ENCODE results near the gene KCND3.
"Not testable (repeated sequence)": the region's sequence is repeated elsewhere in the genome, so short reads cannot be mapped to it uniquely, and the experiment has no call there.

Gene KCND3

DNA sequence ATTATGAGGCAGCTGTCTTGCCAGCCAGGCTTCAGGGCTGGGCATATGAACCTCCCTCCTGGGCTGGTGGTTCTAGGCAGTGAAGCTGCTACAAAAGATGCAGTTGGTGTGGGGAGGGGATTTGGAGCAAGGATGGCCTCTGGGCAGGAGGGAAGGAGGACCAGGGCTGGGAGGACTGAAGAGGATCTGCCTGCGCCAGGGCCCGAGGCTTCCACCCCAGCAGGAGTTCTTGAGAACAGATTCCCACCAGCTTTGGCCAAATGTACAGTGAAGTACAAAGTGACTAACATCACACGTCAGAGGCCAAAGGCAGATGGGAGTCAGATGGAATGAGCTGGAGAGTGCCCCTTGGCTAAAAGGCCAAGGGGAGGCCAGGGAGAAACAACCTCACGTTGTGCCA lies 171.4 kb downstream of the KCND3 start:
- DNase-seq (ENCODE audit: low read depth in 1 of 2, low spot score in 1 of 2) = no peak

DNA sequence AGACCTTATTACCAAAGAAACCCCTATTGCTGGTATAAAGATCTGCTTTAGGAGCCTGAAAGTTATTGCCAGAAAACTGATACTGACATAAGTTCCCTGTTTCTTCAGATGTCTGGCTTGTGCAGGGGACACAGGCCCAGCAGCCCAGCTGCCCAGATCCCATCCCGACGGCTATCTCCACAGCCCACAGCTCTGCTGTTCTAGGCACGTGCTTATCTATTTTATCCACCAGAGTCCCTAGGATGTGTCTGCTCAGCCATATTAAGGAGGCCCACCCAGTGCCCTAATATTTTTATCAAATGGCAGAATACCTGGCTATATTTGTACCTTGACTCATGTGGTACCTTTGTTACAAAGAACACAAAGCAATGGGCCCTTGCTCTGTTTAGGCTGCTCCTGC lies 174.8 kb downstream of the KCND3 start:
- DNase-seq (ENCODE audit: low read depth in 1 of 2, low spot score in 1 of 2) = no peak

DNA sequence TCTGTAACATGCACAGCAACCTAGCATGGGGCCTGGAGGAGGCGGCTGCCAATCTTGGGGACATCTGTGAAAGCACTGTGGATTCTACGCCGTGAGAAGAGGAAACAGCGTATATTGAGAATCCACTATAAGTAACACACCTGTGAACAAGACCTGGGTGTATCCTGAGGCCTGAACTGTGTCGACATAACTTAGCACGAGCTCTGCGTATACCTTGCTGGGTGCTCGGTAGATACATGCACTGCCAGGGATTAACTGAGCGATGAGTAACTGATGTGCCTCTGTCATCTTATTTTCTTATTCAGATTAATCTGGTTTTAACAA lies 175.2 kb downstream of the KCND3 start:
- DNase-seq (ENCODE audit: low read depth in 1 of 2, low spot score in 1 of 2) = no peak

DNA sequence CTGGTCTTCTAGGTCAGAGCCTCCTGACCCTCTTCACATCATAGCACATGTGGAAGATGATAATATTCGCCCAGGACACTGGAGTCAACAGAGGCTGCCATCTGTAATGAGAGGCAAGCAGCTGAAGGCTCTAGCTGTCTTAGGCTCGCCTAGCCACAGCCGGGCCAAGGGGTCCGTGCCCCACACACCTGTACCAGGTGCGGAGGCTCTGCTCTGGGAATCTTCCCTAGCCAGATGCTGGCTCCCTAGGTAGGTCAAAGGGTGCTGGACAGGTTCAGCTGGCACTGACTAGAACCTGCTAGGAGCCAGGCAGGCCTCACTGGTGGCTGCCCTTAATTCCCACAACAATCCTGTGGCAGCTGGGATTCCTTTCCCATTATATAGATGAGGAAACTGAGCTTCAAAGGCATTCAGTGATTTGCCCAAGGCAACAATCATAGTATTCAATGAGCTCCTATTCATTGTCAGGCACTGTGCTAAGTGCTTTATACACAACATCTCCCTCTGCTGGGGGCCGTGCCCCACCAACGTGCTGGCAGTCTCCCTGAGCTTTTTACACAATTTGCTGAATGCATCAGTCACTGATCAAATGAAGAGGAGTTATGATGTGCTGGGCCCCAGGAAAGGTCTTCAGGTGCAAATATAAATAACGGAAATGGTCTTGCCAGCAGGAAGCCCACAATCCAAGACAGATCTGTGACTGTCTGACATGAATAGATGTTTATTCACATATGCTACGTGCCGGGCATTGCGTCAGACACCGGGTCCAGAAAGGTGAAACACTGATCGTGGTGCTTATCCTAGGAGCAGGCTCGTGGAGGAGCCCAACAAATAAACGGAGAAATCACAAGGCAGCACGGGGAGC lies 175.8 kb downstream of the KCND3 start:
- DNase-seq (ENCODE audit: low read depth in 1 of 2, low spot score in 1 of 2) = no peak

DNA sequence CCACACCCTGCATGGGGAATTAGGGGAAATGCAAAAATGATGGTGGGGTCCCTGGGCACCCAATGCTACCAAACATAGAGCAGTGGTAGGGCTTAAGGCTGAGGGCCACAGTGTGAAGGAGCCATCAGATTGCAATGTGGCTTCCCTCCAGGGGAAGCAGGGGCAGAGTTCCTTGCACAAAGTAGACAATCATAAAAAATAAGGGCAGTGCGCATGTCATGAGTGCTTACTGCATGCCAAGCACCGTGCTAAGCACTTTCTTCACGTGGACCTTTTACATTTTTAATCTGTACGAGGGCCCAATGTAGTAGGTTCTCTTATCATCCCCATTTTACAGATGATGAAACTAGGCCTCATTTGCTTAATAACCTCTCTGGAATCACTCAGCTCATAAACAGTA lies 177.2 kb downstream of the KCND3 start:
- no peak for DNase-seq (ENCODE audit: low read depth in 1 of 2, low spot score in 1 of 2)

DNA sequence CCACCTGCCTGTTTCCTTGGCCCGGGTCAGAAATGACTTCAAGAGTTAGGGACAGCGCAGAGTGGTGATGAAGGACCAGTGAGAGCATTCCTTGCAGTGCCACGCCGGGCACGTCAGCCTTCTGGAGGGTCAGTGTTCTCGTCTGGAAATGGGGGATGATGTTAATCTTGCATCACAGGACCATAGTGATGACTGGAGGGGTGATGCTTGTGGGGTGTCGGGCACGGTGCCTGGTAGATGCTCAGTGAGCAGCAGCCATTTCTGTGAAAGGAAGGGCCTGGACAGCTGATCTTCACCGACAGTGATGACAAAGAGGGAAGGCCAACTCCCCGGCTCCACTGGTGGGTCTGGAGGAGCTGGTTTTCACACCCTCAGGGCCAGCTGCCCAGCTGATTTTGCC lies 177.6 kb downstream of the KCND3 start:
- no peak for DNase-seq (ENCODE audit: low read depth in 1 of 2, low spot score in 1 of 2)

DNA sequence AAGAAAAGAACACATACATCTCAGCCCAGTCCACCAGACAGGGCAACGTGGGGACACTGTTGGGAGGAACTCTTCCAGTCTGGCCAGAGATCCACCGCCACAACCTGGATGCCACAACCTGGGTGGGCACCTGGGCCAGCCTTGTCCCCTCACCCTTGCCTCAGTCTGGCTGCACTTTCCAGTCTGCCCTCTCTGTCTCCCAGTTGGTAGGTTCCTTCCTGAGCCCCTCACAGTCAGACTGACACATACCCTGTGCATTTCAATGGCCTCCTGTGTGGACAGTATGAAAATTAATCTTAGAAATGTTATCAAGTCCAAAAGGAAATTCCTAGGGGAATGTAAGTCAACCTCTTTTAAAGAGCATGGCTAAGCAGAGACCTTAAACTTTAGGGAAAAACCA lies 184.2 kb downstream of the KCND3 start:
- DNase-seq (ENCODE audit: low read depth in 1 of 2, low spot score in 1 of 2) = no peak

DNA sequence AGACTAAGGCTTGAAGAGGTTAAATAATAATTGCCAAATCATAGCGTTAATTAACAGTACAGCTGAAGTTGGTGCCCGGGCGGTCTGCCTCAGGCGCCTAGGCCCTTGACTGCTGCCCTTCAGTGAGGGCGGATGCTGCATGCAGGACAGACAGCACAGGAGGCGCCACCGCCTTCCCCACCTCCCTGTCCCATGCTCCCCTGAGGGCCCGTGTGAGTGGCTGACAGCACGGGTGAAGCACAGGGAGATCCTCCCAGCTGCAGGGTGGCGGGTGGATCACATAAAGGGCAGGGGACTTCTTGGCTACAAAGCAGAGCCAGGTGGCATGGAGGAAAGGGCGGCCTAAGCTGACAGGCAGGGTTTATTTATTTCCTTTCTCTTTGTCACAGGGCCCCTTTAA lies 184.7 kb downstream of the KCND3 start:
- no peak for DNase-seq (ENCODE audit: low read depth in 1 of 2, low spot score in 1 of 2)

DNA sequence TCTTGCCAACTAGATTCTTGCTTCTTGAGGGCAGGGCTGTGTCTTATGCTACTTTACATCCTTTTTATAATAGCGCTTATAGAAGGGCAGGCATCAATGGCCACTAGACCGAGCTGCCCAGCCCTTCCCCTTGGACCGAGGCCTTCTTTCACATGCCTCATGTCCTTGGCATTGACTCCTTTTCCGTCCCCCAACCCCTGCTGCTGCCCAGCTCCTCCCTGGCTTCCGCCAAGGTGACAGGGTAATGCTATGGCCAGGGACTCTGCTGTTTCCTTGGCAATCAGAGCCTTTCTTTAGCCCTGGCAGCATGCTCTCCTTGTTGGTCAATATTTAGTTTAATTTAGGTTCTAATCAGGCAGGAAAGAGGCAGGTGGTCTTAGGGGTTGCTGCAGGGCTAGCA lies 185.5 kb downstream of the KCND3 start:
- DNase-seq (ENCODE audit: low read depth in 1 of 2, low spot score in 1 of 2) = no peak

DNA sequence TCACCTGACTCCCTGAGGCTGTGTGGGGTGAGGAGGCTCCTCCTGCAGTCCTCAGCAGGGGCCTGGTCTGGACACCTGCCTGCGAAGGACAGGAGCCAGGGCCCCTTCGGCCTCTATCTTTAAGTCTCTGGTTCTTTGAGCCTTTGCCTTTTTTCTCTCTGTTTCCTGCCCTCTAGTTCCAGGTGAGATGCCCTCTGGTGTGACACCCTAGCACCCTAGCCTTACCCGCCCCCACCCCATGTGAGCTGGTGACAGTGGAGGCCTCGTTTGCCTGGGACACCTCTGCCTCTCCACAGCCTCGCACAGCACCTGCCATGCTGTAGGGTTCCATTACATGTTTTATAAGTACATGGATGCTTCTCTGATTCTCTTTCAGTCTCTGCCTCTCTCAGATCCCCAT lies 186.5 kb downstream of the KCND3 start:
- DNase-seq (ENCODE audit: low read depth in 1 of 2, low spot score in 1 of 2) = no peak

DNA sequence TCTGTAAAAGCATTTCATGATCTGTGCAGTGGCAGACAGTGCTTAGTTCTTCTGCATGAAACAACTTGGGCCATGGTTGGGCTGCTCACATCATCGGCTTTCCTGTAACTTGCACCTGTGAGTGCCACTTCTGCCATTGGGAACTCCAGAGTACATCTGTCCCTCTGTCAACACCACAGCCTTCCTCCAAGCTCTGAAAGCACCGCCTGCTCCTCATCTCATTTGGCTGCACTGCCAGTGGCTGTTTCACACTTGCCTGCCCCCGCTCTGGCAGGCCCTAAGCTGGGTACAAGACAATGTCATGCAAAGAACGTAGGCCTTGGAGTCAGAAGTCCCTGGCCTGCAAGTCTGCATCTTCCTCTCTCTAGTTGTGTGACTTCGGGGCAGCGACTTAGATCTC lies 187.4 kb downstream of the KCND3 start:
- DNase-seq (ENCODE audit: low read depth in 1 of 2, low spot score in 1 of 2) = no peak

DNA sequence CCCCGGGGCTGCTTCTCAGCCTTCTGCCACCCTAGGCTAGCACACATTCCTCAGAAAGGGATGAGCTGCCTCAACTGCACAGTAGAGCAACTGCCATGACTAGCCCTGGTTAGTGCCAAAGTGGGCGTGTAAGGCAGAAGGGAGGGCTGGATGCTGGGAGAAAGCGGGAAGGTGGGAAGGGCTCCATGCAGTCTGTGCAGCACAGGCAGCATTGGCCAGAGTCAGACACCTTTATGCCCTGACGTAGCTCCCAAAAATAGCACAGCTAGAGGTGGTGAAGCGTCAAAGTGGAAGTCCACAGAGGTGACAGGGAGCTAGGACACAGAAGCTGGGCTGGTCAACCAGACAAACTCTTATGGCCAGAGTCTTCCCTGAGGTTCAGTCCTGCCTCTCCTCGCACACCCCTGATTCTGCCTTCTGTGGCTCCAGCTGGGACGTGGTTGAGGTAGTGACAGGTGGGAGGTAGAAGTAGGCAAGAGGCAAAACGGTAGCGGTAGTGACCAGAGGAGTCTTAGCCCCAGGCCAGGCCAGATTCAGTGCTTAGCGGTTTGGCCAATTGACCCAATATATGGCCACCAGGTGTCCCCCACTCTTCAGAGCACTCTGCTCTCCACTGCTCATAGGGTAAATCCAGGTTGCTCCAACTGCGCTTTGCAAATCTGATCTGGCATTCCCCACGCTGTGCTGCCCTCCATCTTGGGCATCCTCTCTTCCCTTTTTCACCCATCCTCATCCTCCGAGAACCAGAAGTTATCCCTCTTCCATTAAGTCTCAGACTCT lies 188.2 kb downstream of the KCND3 start:
- no peak for DNase-seq (ENCODE audit: low read depth in 1 of 2, low spot score in 1 of 2)

DNA sequence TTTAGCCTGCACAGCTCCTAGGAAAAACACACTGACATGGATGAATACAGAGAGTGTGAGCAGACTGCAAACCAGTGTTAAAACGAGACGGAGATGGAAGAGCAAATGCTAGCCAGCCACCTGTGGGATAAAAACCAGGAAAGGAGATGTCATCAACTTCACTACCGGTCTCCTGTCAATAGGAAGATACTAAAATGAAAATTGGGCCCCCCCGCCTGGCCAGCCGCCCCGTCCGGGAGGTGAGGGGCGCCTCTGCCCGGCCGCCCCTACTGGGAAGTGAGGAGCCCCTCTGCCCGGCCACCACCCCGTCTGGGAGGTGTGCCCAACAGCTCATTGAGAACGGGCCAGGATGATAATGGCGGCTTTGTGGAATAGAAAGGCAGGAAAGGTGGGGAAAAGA lies 189.7 kb downstream of the KCND3 start:
- not testable (repeated sequence) for DNase-seq (ENCODE audit: low read depth in 1 of 2, low spot score in 1 of 2)

DNA sequence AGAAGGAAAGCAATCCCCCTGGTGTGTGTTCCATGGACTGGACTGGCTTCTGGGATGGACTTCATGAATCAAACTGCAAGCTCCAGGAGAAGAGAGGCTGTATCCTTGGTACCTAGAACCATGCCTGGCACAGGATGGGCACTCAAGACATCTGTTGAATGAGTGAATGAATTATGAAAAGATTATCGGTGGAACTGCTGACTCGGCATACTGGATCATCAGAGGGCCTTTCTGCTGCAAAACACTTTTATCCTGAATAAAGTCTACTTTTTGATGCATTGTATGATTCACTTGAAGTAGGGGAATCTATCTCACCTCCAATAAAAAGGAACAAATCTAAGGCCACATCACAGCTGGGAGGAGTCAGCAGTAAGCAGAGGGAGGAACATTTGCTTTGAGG lies 190.9 kb downstream of the KCND3 start:
- no peak for DNase-seq (ENCODE audit: low read depth in 1 of 2, low spot score in 1 of 2)

DNA sequence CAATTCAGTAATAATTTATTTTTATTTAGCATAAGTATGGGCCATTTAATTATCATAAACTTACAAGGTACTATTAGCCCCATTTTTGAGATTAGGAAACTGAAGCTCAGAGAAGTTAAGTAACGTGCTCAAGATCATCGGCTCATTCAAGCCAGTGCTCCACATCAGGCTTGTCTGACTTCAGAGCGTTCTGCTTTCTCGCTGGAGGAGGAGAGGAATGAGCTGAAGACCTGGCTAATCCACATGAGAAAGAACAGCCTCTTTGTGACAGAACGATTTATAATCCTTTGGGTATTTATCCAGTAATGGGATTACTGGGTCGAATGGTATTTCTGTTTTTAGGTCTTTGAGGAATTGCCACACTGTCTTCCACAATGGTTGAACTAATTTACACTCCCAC lies 194.1 kb downstream of the KCND3 start:
- no peak for DNase-seq (ENCODE audit: low read depth in 1 of 2, low spot score in 1 of 2)

DNA sequence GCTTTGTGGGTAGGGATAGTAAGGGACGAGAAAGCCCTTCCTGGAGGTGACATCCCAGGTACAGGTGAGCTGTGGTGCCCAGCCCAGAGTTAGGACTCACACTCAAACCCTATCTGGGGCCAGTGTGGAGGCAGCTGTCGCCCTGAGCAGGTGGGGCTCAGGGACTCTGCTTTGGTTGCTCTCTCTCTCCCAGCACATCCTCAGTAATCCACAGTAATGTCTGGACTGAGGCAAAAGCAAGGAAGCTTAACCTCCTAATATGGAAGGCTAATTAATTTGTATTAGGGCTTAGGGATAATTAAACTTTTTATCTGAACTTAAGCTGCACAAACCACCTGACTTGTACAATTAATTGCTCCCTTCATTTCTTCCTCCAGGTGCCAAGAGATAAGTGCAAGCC lies 195.5 kb downstream of the KCND3 start:
- no peak for DNase-seq (ENCODE audit: low read depth in 1 of 2, low spot score in 1 of 2)

DNA sequence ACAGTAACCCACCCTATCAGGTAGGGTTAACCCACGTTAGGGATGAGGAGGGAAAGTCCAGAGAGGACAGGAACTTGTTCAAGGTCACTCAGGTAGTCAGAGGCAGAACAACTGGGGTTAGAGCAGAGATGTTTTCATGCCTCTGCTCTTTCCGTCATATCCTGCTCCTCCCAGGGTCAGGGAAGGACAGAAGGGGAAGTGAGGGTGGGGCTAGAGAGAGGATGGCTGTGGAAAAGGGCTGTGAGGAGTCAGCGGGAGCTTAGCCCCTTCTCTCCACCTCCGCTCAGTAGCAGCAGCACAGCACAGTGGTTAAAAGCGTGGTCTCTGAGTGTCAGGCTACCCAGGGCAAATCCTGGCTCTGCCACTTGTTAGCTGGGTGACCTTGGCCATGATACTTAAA lies 197.2 kb downstream of the KCND3 start:
- no peak for DNase-seq (ENCODE audit: low read depth in 1 of 2, low spot score in 1 of 2)

DNA sequence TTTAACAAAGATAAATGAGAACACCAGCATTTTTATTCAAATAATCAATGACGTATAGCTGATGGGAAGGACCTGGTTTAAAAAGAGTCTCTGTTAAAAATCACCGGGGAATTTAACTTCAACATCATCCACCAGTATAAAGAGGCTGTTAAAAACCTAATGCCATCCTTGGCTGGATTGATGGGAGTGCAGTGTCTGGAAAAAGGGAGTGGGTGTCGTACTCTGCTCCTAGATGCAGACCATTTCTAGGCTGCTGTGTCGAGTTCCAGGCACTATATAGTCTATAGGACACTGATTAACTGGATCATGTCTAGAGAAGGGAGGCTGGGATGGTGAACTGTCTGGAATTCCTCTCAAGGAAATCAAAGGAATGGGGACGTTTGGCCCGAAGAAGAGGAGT lies 197.7 kb downstream of the KCND3 start:
- DNase-seq (ENCODE audit: low read depth in 1 of 2, low spot score in 1 of 2) = no peak

DNA sequence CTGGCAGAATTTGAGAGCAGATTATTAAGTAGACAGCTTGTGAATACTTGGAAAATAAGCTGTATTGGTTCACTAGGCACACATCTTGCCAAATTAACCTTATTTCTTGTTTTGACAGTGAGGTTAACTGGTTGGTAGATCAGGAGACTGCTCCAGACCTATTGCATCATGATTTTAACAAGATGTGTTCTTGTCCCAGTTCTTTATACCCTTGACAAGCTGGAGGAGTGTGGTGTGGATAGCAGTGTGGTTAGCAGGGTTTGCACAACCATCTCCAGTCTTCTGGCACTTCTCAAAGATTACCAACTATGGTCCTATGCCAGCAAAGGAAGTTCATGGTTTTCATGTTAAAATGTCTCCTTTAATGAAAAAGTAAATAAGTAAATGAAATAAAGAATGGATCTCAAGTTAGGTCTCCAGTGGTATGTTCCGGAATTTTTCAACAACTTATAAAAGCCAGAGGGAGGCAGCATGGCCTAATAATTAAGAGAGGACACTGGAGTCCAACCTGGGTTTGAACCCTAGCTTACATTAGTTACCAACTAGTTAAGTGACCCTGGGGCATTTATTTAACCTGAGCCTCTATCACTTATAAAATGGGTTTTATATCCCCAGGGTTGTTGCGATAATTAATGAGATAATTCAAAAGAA lies 199.7 kb downstream of the KCND3 start:
- no peak for DNase-seq (ENCODE audit: low read depth in 1 of 2, low spot score in 1 of 2)

DNA sequence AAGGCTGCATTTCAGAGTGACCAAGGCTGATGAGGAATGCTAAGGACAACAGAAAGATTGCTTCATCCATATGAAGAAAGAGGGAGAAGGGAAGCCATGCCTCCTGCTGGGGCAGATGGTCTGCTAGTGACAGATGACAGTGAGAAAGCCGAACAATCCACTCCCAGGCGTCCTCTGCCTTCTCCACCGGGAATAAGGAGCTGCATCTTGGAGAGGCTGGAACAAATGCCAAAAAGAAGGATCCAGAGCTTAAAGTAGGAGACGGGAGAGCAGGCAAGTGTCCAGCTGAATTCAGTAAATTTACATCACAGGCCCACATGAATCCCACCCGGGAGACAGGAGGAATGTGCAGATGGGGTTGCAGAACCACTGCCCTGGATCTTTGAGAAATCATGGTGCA lies 200.3 kb downstream of the KCND3 start:
- no peak for DNase-seq (ENCODE audit: low read depth in 1 of 2, low spot score in 1 of 2)

DNA sequence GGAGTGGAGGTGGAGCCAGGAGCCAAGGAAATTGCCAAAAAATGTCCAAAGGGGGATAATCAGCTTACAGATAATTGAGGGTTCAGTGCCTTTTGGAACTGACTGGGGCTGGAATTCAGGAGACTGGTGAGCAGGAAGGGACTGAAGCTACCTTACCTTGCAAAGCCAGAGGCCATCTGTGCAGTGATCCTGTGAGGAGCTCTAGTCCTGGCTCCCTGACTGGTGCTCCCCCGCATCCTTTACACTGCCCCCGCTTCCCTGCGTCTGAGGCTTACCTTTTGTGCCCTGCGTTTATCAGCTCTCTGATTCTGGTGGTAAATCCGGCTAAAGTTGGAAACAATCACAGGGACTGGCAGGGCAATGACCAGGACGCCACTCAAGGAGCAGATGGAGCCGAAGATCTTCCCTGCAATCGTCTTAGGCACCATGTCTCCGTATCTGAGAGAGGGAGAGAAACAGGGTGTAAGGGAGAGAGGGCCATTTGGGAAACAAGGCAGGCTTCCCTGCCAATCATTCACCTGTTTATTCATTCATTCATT lies 202.7 kb downstream of the KCND3 start:
- DNase-seq (ENCODE audit: low read depth in 1 of 2, low spot score in 1 of 2) = no peak

DNA sequence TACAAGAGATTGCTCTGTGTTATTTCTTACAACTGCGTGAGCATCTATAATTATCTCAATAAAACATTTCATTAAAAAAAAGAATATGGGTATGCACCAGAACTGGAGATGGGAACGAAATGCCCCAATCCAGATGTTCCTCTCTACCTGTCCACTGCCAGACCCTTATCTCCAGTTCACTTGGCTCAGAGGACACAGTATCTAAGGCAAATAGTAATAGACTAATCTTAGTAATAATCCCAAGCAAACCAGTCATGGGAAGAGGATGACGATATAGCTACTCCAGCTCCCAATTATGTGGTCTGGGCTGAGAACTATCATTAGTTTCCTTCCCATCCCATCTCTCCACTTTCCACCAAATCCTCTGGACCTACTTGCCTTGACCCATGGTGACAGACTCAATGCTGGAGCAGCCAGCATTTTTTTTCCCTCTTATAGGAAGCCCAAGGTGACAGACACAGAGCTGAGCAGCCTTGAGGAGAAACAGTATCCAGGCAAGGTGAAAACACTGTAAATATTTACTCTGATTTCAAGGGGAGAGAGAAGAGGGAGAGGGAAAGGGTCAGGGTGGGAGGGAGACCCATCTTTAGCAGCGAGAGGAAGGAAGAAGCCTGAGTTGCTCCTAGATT lies 205.1 kb downstream of the KCND3 start:
- DNase-seq (ENCODE audit: low read depth in 1 of 2, low spot score in 1 of 2) = no peak
